HAP-1 (cell line): ENCODE data around the gene TMEM232.
A peak's percentile ranks its signal among the peaks of the same experiment; 100 is the strongest.

Experiments
- DNase-seq, 2 experiments: peaks; one replicate each; pipeline ENCODE4 v3.0.0-alpha.2; 2016 to 2020; ENCODE audit warnings: low spot score in 2 of 2
- H3K27me3 ChIP-seq: fragments of 250-450 bp; sonication (Bioruptor Pico); 2 replicates; pipeline ENCODE4 v1.5.1; 2020; ENCODE audit warnings: low read depth, mild to moderate bottlenecking, moderate library complexity
- H3K36me3 ChIP-seq: fragments of 250-450 bp; sonication (Bioruptor Pico); replicated peaks from 2 replicates; pipeline ENCODE4 v1.5.1; 2020; ENCODE audit warnings: mild to moderate bottlenecking
- H3K4me1 ChIP-seq: fragments of 250-450 bp; sonication (Bioruptor Pico); 2 replicates; pipeline ENCODE4 v1.5.1; 2020; ENCODE audit warnings: mild to moderate bottlenecking
- H3K4me3 ChIP-seq: fragments of 250-450 bp; sonication (Bioruptor Pico); 2 replicates; pipeline ENCODE4 v1.5.1; 2020; ENCODE audit warnings: mild to moderate bottlenecking, moderate library complexity
- H3K9me3 ChIP-seq: fragments of 250-450 bp; sonication (Bioruptor Pico); 2 replicates; pipeline ENCODE4 v1.5.1; 2020; ENCODE audit warnings: mild to moderate bottlenecking, moderate library complexity
- in situ Hi-C: fragments of 300-500 bp; cut with MboI; formaldehyde crosslinking; loops from 3 replicates; pipeline ENCODE4 v1.14.3; 2020; ENCODE audit warnings: low sequenced_read_pairs, inconsistent platforms, mixed read lengths

The TMEM232 gene

GRCh38 chr5:110506378-110506777 is 220.1 kb downstream of the TMEM232 start:
- Histone ChIP-seq H3K9me3 (no peaks in the 10 kb centered on the region), H3K4me1 (no peaks in the 10 kb centered on the region), H3K36me3 (no peaks in the 10 kb centered on the region), H3K4me3 (no peak overlapping the region), H3K27me3 (no peaks in the 10 kb centered on the region)
- in situ Hi-C loops = no loop called here
- DNase-seq = no peak

- in situ Hi-C loops = no loop called here
- Histone ChIP-seq H3K4me1 (no peaks in the 10 kb centered on the region), H3K4me3 (no peak overlapping the region), H3K27me3 (peaks cover under 1% of the 10 kb centered on the region; the same call in 1 of the 2 replicates), H3K9me3 (no peaks in the 10 kb centered on the region), H3K36me3 (no peaks in the 10 kb centered on the region)
- no peak for DNase-seq
Observed at GRCh38 chr5:110496276-110496675, 230.2 kb downstream of the TMEM232 start.

GRCh38 chr5:110492446-110492845 is 234.0 kb downstream of the TMEM232 start:
- DNase-seq = no peak
- H3K36me3 ChIP-seq = no peaks in the 10 kb centered on the region
- H3K9me3 ChIP-seq = no peaks in the 10 kb centered on the region
- H3K4me3 ChIP-seq = no peak overlapping the region
- in situ Hi-C loops = no loop called here
- peaks cover 3% of the 10 kb centered on the region; the same call in 1 of the 2 replicates for H3K27me3 ChIP-seq
- H3K4me1 ChIP-seq = no peaks in the 10 kb centered on the region

- DNase-seq = no peak
- Histone ChIP-seq H3K9me3 (no peaks in the 10 kb centered on the region), H3K4me1 (no peaks in the 10 kb centered on the region), H3K4me3 (no peak overlapping the region), H3K27me3 (no peaks in the 10 kb centered on the region), H3K36me3 (no peaks in the 10 kb centered on the region)
- in situ Hi-C loops = no loop called here
Observed at GRCh38 chr5:110478895-110479294, 247.6 kb downstream of the TMEM232 start.

GRCh38 chr5:110477911-110478310 is 248.6 kb downstream of the TMEM232 start:
- in situ Hi-C loops = no loop called here
- no peaks in the 10 kb centered on the region for H3K36me3 ChIP-seq
- H3K27me3 ChIP-seq = no peaks in the 10 kb centered on the region
- H3K9me3 ChIP-seq = no peaks in the 10 kb centered on the region
- no peak overlapping the region for H3K4me3 ChIP-seq
- DNase-seq = no peak
- no peaks in the 10 kb centered on the region for H3K4me1 ChIP-seq

GRCh38 chr5:110476164-110476563 is 250.3 kb downstream of the TMEM232 start:
- in situ Hi-C loops = no loop called here
- no peaks in the 10 kb centered on the region for H3K9me3 ChIP-seq
- H3K36me3 ChIP-seq = no peaks in the 10 kb centered on the region
- H3K4me3 ChIP-seq = no peak overlapping the region
- no peak for DNase-seq
- H3K4me1 ChIP-seq = no peaks in the 10 kb centered on the region
- no peaks in the 10 kb centered on the region for H3K27me3 ChIP-seq

- Histone ChIP-seq H3K36me3 (no peaks in the 10 kb centered on the region), H3K9me3 (no peaks in the 10 kb centered on the region), H3K4me3 (no peak overlapping the region), H3K27me3 (no peaks in the 10 kb centered on the region), H3K4me1 (no peaks in the 10 kb centered on the region)
- in situ Hi-C loops = no loop called here
- DNase-seq = no peak
Observed at GRCh38 chr5:110475529-110475928, 250.9 kb downstream of the TMEM232 start.

GRCh38 chr5:110469486-110469885 is 257.0 kb downstream of the TMEM232 start:
- in situ Hi-C loops = no loop called here
- Histone ChIP-seq H3K4me3 (no peak overlapping the region), H3K36me3 (no peaks in the 10 kb centered on the region)

GRCh38 chr5:110463106-110463505 is 263.4 kb downstream of the TMEM232 start:
- no peaks in the 10 kb centered on the region for H3K4me1 ChIP-seq
- no peaks in the 10 kb centered on the region for H3K9me3 ChIP-seq
- no peak overlapping the region for H3K4me3 ChIP-seq
- H3K27me3 ChIP-seq = no peaks in the 10 kb centered on the region
- no peaks in the 10 kb centered on the region for H3K36me3 ChIP-seq
- in situ Hi-C loops = no loop called here
- DNase-seq = no peak

More at GRCh38 chr5:110469486-110469885, 257.0 kb downstream of the TMEM232 start:
- no peak for DNase-seq
- no peaks in the 10 kb centered on the region for H3K27me3 ChIP-seq
- no peaks in the 10 kb centered on the region for H3K4me1 ChIP-seq
- H3K9me3 ChIP-seq = no peaks in the 10 kb centered on the region

- no peaks in the 10 kb centered on the region for H3K36me3 ChIP-seq
Observed at GRCh38 chr5:110460837-110461236, 265.6 kb downstream of the TMEM232 start.

GRCh38 chr5:110458313-110458712 is 268.2 kb downstream of the TMEM232 start:
- Histone ChIP-seq H3K27me3 (no peaks in the 10 kb centered on the region; the same call in 1 of the 2 replicates), H3K4me3 (no peak overlapping the region), H3K9me3 (no peaks in the 10 kb centered on the region), H3K4me1 (no peaks in the 10 kb centered on the region), H3K36me3 (no peaks in the 10 kb centered on the region)
- in situ Hi-C loops = no loop called here
- no peak for DNase-seq

More at GRCh38 chr5:110460837-110461236, 265.6 kb downstream of the TMEM232 start:
- Histone ChIP-seq H3K4me1 (no peaks in the 10 kb centered on the region), H3K27me3 (no peaks in the 10 kb centered on the region; the same call in 1 of the 2 replicates), H3K9me3 (no peaks in the 10 kb centered on the region), H3K4me3 (no peak overlapping the region)
- no peak for DNase-seq
- in situ Hi-C loops = no loop called here

GRCh38 chr5:110442856-110443255 is 283.6 kb downstream of the TMEM232 start:
- no peaks in the 10 kb centered on the region for H3K4me1 ChIP-seq
- DNase-seq = no peak
- H3K36me3 ChIP-seq = no peaks in the 10 kb centered on the region
- in situ Hi-C loops = no loop called here
- peaks cover 3% of the 10 kb centered on the region; the same call in 1 of the 2 replicates for H3K27me3 ChIP-seq
- no peaks in the 10 kb centered on the region for H3K9me3 ChIP-seq
- no peak overlapping the region for H3K4me3 ChIP-seq

GRCh38 chr5:110441035-110441434 is 285.4 kb downstream of the TMEM232 start:
- DNase-seq = peak in 1 of 2 experiments; percentile 30
- in situ Hi-C loops = no loop called here
- H3K36me3 ChIP-seq = no peaks in the 10 kb centered on the region

GRCh38 chr5:110440058-110440457 is 286.4 kb downstream of the TMEM232 start:
- in situ Hi-C loops = no loop called here
- Histone ChIP-seq H3K4me3 (no peak overlapping the region), H3K27me3 (peaks cover 3% of the 10 kb centered on the region; the same call in 1 of the 2 replicates), H3K36me3 (no peaks in the 10 kb centered on the region), H3K4me1 (no peaks in the 10 kb centered on the region), H3K9me3 (no peaks in the 10 kb centered on the region)
- DNase-seq = no peak

More at GRCh38 chr5:110441035-110441434, 285.4 kb downstream of the TMEM232 start:
- no peaks in the 10 kb centered on the region for H3K4me1 ChIP-seq
- peaks cover 3% of the 10 kb centered on the region; the same call in 1 of the 2 replicates for H3K27me3 ChIP-seq
- no peak overlapping the region for H3K4me3 ChIP-seq
- H3K9me3 ChIP-seq = no peaks in the 10 kb centered on the region

GRCh38 chr5:110439296-110439695 is 287.2 kb downstream of the TMEM232 start:
- Histone ChIP-seq H3K36me3 (no peaks in the 10 kb centered on the region), H3K4me3 (no peak overlapping the region), H3K27me3 (peaks cover 3% of the 10 kb centered on the region; the same call in 1 of the 2 replicates), H3K4me1 (no peaks in the 10 kb centered on the region), H3K9me3 (no peaks in the 10 kb centered on the region)
- no peak for DNase-seq
- in situ Hi-C loops = no loop called here
